Neuronal stem cell (in vitro differentiated cells): ENCODE measurements around the gene THBS3.

ENCODE experiments used
- DNase-seq: peaks from one replicate; pipeline ENCODE4 v3.0.0-alpha.2; 2013; ENCODE audit warnings: low spot score
- H2AFZ ChIP-seq: one replicate; pipeline ENCODE4 v1.6.1; 2013; ENCODE audit warnings: mild to moderate bottlenecking, low read length, inconsistent platforms
- H2AK5ac ChIP-seq: 2 replicates; pipeline ENCODE4 v1.6.1; 2013; ENCODE audit warnings: low read depth, mild to moderate bottlenecking, inconsistent platforms, low read length, moderate library complexity, mixed read lengths
- H2BK120ac ChIP-seq: 2 replicates; pipeline ENCODE4 v1.6.1; 2013; ENCODE audit warnings: low read depth, mild to moderate bottlenecking, inconsistent platforms, low read length, moderate library complexity, mixed read lengths
- H2BK12ac ChIP-seq: one replicate; pipeline ENCODE4 v1.6.1; 2013; ENCODE audit warnings: low read length, inconsistent platforms
- H2BK15ac ChIP-seq: 2 replicates; pipeline ENCODE4 v1.6.1; 2013; ENCODE audit warnings: mild to moderate bottlenecking, low read length, inconsistent platforms, mixed read lengths
- H2BK5ac ChIP-seq: one replicate; pipeline ENCODE4 v1.6.1; 2013; ENCODE audit warnings: inconsistent platforms, mild to moderate bottlenecking, low read length, moderate library complexity
- H3K14ac ChIP-seq: one replicate; pipeline ENCODE4 v1.6.1; 2013; ENCODE audit warnings: low read length, inconsistent platforms
- H3K18ac ChIP-seq: 2 replicates; pipeline ENCODE4 v1.6.1; 2013; ENCODE audit warnings: low read length, inconsistent platforms
- H3K23ac ChIP-seq: 2 replicates; pipeline ENCODE4 v1.6.1; 2013; ENCODE audit warnings: low read depth, mild to moderate bottlenecking, mixed read lengths, low read length, inconsistent platforms; ENCODE audit not compliant: poor library complexity
- H3K27ac ChIP-seq: replicated peaks from 3 replicates; pipeline ENCODE4 v1.5.1; 2013; ENCODE audit warnings: low read length, inconsistent platforms
- H3K27me3 ChIP-seq, 3 experiments: 2 replicates each; pipeline ENCODE4 v1.6.1; 2013; ENCODE audit warnings: low read length in 3 of 3, mild to moderate bottlenecking in 2 of 3, inconsistent platforms in 1 of 3, low read depth in 1 of 3, mixed read lengths in 1 of 3, moderate library complexity in 1 of 3; ENCODE audit not compliant: control insufficient read depth in 3 of 3, insufficient read depth in 3 of 3
- H3K36me3 ChIP-seq, 2 donors: replicated peaks in 1 of 2; 2 replicates each; pipeline ENCODE4 v1.6.1; 2013; ENCODE audit warnings: low read length in 2 of 2; ENCODE audit not compliant: control insufficient read depth in 2 of 2, insufficient read depth in 2 of 2
- H3K4ac ChIP-seq: 2 replicates; pipeline ENCODE4 v1.6.1; 2013; ENCODE audit warnings: inconsistent platforms, mild to moderate bottlenecking, low read length, moderate library complexity
- H3K4me1 ChIP-seq, 2 donors: 1 replicate in 1 of 2; 2 replicates in 1 of 2; pipeline ENCODE4 v1.6.1; 2013; ENCODE audit warnings: low read length in 2 of 2, low read depth in 1 of 2; ENCODE audit not compliant: control insufficient read depth in 2 of 2, insufficient read depth in 1 of 2
- H3K4me2 ChIP-seq: one replicate; pipeline ENCODE4 v1.6.1; 2013; ENCODE audit warnings: mild to moderate bottlenecking, low read length, inconsistent platforms; ENCODE audit not compliant: insufficient read depth, poor library complexity, severe bottlenecking
- H3K4me3 ChIP-seq, 2 donors: 2 replicates each; pipeline ENCODE4 v1.5.1; 2013; ENCODE audit warnings: low read length in 2 of 2, mild to moderate bottlenecking in 2 of 2, inconsistent platforms in 1 of 2, moderate library complexity in 1 of 2
- H3K79me1 ChIP-seq: one replicate; pipeline ENCODE4 v1.6.1; 2013; ENCODE audit warnings: low read depth, mild to moderate bottlenecking, inconsistent platforms, low read length, moderate library complexity
- H3K9ac ChIP-seq: one replicate; pipeline ENCODE4 v1.6.1; 2013; ENCODE audit warnings: mild to moderate bottlenecking, low read depth, low read length, inconsistent platforms; ENCODE audit not compliant: poor library complexity
- H3K9me3 ChIP-seq, 2 donors: replicated peaks in 1 of 2; 2 replicates each; pipeline versions ENCODE3 to v1.6.1; 2013; ENCODE audit warnings: low read length in 2 of 2, mild to moderate bottlenecking in 2 of 2, inconsistent platforms in 1 of 2, low read depth in 1 of 2, mixed read lengths in 1 of 2, moderate library complexity in 1 of 2; ENCODE audit not compliant: control insufficient read depth in 2 of 2, insufficient read depth in 1 of 2
- H4K8ac ChIP-seq: one replicate; pipeline ENCODE4 v1.6.1; 2013; ENCODE audit warnings: low read depth, mild to moderate bottlenecking, inconsistent platforms, low read length, moderate library complexity
- H4K91ac ChIP-seq: one replicate; pipeline ENCODE4 v1.6.1; 2013; ENCODE audit warnings: low read length, low read depth, mild to moderate bottlenecking, inconsistent platforms; ENCODE audit not compliant: poor library complexity
- WGBS, 2 donors: extraction: QIAGEN DNeasy Blood & Tissue Kit; methylation state at CpG; one replicate each; pipeline ENCODE4 v1.1.7; 2013; ENCODE audit warnings: missing lambda C conversion rate in 2 of 2, mixed read lengths in 1 of 2; ENCODE audit not compliant: insufficient read length in 2 of 2, insufficient replicate concordance in 1 of 2; ENCODE audit errors: extremely low coverage in 2 of 2; 5-methylcytosine and 5-hydroxymethylcytosine counted together

The THBS3 gene

DNA sequence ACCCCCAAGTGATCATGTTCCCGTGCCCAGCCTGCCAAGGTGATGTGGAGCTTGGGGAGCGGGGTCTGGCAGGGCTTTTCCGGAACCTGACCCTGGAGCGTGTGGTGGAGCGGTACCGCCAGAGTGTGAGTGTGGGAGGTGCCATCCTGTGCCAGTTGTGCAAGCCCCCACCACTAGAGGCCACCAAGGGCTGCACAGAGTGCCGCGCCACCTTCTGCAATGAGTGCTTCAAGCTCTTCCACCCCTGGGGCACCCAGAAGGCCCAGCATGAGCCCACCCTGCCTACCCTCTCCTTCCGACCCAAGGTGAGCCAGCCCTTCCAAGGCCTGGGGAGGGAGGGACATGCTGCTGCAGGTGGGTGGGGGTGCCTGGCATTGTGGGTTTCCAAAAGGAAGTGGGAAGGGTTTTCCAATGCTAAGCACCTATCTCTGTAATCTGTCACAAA, 31.7 kb downstream of the THBS3 start:
- Histone ChIP-seq H2BK15ac (peak overlapping the region; percentile 71), H3K36me3 (peaks cover 31 to 32% of the 10 kb centered on the region in 2 donors), H3K23ac (no peak overlapping the region), H2AFZ (no peak overlapping the region), H3K4ac (no peak overlapping the region), H3K18ac (peak overlapping the region; percentile 55), H3K14ac (no peak overlapping the region), H3K4me1 (peaks cover 14 to 19% of the 10 kb centered on the region in 2 donors), H3K9me3 (no peaks in the 10 kb centered on the region), H2AK5ac (peak overlapping the region; percentile 98), H2BK120ac (no peak overlapping the region), H3K79me1 (peaks cover 14% of the 10 kb centered on the region), H3K27ac (no peak overlapping the region), H3K4me3 (no peak overlapping the region), H3K4me2 (no peak overlapping the region), H4K8ac (no peak overlapping the region), H2BK12ac (no peak overlapping the region), H3K9ac (peak overlapping the region; percentile 31), H2BK5ac (no peak overlapping the region), H4K91ac (no peak overlapping the region), H3K27me3 (no peaks in the 10 kb centered on the region)
- no peak for DNase-seq
- no CpG with 5 or more reads among the region's 9 CpGs for WGBS, 2 donors

DNA sequence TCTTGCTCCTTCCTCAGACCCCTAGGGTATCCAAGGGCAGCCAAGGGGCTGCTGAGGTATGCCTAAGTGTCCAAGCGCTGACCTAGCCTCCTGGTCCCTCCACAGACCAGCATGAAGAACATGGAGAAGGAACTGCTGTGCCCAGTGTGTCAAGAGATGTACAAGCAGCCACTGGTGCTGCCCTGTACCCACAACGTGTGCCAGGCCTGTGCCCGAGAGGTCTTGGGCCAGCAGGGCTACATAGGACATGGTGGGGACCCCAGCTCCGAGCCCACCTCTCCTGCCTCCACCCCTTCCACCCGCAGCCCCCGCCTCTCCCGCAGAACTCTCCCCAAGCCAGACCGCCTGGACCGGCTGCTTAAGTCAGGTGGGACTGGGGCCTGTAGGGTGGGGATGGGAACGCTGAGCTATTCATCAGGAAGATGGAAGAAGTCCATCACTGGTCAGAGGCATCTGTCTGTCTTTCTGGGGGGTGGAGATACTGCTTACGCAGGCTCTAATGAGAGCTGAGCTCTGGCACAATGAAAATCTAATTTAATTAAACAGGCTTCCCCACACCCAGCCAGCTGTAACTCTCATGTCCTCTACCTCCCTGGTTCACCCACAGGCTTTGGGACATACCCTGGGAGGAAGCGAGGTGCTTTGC, 32.3 kb downstream of the THBS3 start:
- H3K9ac ChIP-seq = peak overlapping the region; percentile 83
- peak overlapping the region; percentile 98 for H2BK15ac ChIP-seq
- H3K4ac ChIP-seq = peak overlapping the region; percentile 0
- no peak overlapping the region for H4K91ac ChIP-seq
- H3K9me3 ChIP-seq = no peaks in the 10 kb centered on the region
- H2AFZ ChIP-seq = peak overlapping the region; percentile 91
- H4K8ac ChIP-seq = no peak overlapping the region
- peaks cover 14% of the 10 kb centered on the region for H3K79me1 ChIP-seq
- WGBS, 2 donors = no CpG with 5 or more reads among the region's 12 CpGs
- H3K27ac ChIP-seq = peak overlapping the region; percentile 59
- H2AK5ac ChIP-seq = peak overlapping the region; percentile 98
- DNase-seq = no peak
- no peak overlapping the region for H3K23ac ChIP-seq
- peaks cover 32 to 38% of the 10 kb centered on the region in 2 donors for H3K36me3 ChIP-seq
- peak overlapping the region; percentile 59 for H3K14ac ChIP-seq
- peaks cover 14 to 19% of the 10 kb centered on the region in 2 donors for H3K4me1 ChIP-seq
- H2BK5ac ChIP-seq = peak overlapping the region; percentile 98
- no peaks in the 10 kb centered on the region for H3K27me3 ChIP-seq
- H3K4me3 ChIP-seq = peak overlapping the region; percentile 77 to 88
- H2BK12ac ChIP-seq = peak overlapping the region; percentile 60
- H2BK120ac ChIP-seq = peak overlapping the region; percentile 66
- peak overlapping the region; percentile 72 for H3K18ac ChIP-seq
- H3K4me2 ChIP-seq = peak overlapping the region; percentile 91

DNA sequence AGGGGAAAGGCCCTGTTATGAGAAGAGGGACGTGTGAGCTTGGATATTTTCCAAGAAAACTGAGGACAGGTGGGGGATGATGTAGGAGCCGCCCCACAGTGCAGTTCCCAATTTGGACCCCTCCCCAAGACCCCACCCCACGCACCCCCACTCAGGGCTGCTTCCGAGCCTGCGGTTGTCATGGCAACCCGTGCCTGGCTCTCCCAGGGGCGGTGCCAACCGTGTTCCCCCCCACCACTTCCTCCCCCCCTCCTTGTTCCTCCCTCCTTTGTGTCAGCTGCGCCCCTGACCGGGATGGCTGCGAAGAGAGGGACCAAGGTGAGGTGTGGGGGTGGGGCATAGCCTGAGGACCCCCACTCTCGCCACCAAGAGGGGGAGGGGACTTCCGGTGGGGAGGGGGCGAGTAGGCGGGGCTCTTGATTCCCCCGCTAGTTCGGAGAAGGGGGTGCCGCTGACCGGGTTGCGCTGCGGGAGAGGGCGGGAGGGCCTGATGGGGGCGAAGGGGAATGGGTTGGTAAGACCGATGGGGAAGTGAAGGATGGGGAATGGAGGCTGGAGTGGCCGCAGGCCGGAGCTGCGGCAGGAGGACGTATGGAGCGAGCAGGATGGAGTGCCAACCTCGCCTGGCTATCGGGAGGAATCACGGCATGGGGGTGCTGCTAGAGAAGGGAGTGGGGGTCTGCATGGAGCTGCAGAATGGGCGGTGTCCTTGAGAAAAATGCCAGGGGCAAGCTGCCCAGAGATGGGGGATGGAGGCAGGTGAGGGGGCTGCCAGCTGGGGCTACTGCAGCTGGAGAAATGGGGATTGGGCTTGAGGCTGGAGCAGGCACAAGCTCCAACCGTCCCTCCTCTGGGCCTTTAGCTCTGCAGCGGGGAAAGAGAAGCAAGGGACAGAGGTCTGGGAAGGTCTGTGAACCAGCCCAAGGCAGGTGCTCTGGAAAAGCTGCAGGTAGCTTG, 33.1 kb downstream of the THBS3 start:
- peak; percentile 62 for DNase-seq
- peak overlapping the region; percentile 91 for H2AFZ ChIP-seq
- H3K79me1 ChIP-seq = peaks cover 13% of the 10 kb centered on the region
- peak overlapping the region; percentile 60 for H2BK12ac ChIP-seq
- peak overlapping the region; percentile 98 for H2BK5ac ChIP-seq
- peak overlapping the region; percentile 25 for H3K23ac ChIP-seq
- H2AK5ac ChIP-seq = peak overlapping the region; percentile 98
- no peak overlapping the region for H4K91ac ChIP-seq
- H3K36me3 ChIP-seq = peaks cover 31 to 41% of the 10 kb centered on the region in 2 donors
- H4K8ac ChIP-seq = no peak overlapping the region
- H3K27me3 ChIP-seq = no peaks in the 10 kb centered on the region
- H3K27ac ChIP-seq = peak overlapping the region; percentile 73
- H3K9ac ChIP-seq = peak overlapping the region; percentile 93
- peaks cover 14 to 19% of the 10 kb centered on the region in 2 donors for H3K4me1 ChIP-seq
- H2BK15ac ChIP-seq = peak overlapping the region; percentile 98
- peak overlapping the region; percentile 96 for H3K18ac ChIP-seq
- peak overlapping the region; percentile 77 to 88 for H3K4me3 ChIP-seq
- H3K14ac ChIP-seq = peak overlapping the region; percentile 59
- no peaks in the 10 kb centered on the region for H3K9me3 ChIP-seq
- peak overlapping the region; percentile 0 for H3K4ac ChIP-seq
- H3K4me2 ChIP-seq = peak overlapping the region; percentile 91
- WGBS, 2 donors = no CpG with 5 or more reads among the region's 35 CpGs
- H2BK120ac ChIP-seq = peak overlapping the region; percentile 81
